CD4-positive, alpha-beta T cell treated with Interleukin-12 subunit alpha and Interleukin-12 subunit beta, for 1 hour (primary cell): ENCODE measurements around the gene MAN1A1.
A peak's percentile ranks its signal among the peaks of the same experiment; 100 is the strongest.

Experiments used
- DNase-seq: peaks from one replicate; pipeline ENCODE4 v3.0.0-alpha.2; 2020

MAN1A1 gene

DNA sequence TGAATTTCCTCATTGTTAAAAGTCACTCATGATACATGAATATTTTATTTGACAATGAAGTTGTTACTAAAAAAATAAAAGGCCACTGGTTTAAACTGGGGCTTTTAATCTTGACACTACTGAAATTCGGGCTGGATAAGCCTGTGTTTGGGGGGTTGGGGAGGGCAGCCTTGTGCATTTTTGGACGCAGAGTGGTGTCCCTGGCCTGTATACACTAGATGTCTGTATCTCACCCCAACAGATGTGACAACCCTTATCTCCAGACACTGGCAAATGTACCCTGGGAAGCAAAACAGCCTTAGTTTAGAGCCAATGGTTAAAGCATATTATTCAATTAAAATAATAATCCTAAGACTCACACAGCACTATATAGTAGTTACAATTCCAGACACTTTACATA is 24.8 kb downstream of the MAN1A1 start:
- DNase-seq, result no peak

GRCh38 chr6:119323931-119324330 is 25.6 kb downstream of the MAN1A1 start:
- DNase-seq, result no peak

GRCh38 chr6:119323478-119323877 is 26.1 kb downstream of the MAN1A1 start:
- DNase-seq, result no peak

DNA sequence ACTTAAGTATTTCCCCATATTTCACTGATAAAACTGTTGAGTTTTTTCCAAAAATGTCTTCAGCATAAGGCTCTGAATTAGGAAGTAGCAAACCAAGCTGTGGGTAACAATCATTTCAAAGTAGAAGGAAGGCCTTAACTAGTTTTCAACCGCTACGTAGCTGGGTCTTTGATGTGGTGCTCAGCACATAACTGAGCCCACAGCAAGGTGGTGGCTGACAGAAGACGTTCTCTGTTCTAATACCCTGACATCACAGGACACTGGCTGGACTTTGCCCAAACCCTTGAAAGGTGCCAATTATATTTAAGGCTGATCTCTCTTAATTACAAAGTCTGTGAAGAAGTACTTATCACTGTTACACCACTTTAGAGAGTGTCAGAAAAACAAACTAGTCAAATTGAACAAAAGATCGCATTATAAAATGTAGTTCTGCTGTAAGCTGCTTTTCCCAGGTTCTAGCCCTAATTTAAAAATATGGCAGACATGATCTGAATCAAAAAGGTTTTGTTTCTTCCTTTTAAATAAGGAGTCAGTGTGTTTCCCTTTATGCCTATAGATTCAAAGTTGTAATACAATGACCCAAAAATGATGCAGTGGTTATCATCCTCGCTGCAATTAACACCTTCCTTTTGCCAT is 26.7 kb downstream of the MAN1A1 start:
- DNase-seq, result peak; percentile 63

- DNase-seq, result no peak
These were observed 27.5 kb downstream of the MAN1A1 start for GRCh38 chr6:119322034-119322433.

DNA sequence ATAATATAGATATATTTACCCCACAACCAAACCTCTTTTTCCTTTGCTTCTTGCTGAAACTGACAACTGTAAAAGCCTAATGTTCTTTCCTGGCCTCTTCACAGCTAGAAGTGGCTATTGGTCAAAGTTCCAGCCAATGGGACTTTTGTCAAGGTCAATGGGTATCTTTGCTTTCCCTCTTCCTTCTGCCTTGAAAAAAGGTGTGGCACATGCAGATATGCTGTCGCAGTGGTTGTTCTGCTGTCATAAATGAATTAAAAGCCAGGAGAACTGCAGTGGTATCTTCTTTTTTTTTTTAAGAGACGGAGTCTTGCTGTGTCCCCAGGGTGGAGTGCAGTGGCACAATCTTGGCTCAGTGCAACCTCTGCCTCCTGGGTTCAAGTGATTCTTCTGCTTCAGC is 29.9 kb downstream of the MAN1A1 start:
- no peak for DNase-seq

- DNase-seq, result no peak
These were observed 30.8 kb downstream of the MAN1A1 start for GRCh38 chr6:119318730-119319129.

- DNase-seq, result no peak
These were observed 31.4 kb downstream of the MAN1A1 start for GRCh38 chr6:119318176-119318575.

- no peak for DNase-seq
These were observed 32.6 kb downstream of the MAN1A1 start for GRCh38 chr6:119317007-119317406.

GRCh38 chr6:119314885-119315272 is 34.7 kb downstream of the MAN1A1 start:
- DNase-seq, result peak; percentile 29

GRCh38 chr6:119313937-119314884 is 35.4 kb downstream of the MAN1A1 start:
- DNase-seq, result peak; percentile 47

GRCh38 chr6:119312875-119313338 is 36.7 kb downstream of the MAN1A1 start:
- DNase-seq, result peak; percentile 39

GRCh38 chr6:119312441-119312840 is 37.1 kb downstream of the MAN1A1 start:
- no peak for DNase-seq

DNA sequence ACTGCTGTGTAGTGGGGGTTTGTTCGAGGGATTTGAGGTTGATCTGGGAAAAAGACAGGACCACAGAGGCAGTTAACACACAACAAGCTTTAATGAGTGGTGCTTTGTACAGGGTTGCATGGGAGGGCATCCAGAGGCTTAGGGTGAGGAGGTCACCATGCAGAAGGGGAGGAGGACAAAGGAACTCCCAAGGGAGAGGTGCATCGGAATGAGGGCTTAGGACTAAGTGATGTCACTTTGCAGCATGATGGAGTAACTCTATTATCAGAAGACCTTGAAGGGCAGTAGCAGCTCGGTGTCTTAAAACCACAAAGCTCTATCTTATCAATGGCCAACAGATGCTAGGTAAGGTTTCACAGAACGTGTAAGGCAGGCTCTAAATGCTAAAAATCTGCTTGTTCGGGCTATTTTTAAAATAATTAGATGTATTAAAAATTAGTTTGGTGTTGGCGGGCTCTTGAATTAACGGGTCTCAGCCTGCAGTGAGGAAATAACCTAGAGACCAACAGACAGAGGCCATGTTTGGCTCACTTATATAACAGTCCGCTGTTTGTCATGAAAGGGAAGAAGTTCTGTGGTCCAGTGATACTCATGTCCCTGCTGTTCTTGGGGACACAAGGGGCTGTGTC is 37.9 kb downstream of the MAN1A1 start:
- DNase-seq, result no peak

GRCh38 chr6:119310486-119311036 is 39.0 kb downstream of the MAN1A1 start:
- DNase-seq, result no peak

- no peak for DNase-seq
These were observed 40.4 kb downstream of the MAN1A1 start for GRCh38 chr6:119308991-119309657.

DNA sequence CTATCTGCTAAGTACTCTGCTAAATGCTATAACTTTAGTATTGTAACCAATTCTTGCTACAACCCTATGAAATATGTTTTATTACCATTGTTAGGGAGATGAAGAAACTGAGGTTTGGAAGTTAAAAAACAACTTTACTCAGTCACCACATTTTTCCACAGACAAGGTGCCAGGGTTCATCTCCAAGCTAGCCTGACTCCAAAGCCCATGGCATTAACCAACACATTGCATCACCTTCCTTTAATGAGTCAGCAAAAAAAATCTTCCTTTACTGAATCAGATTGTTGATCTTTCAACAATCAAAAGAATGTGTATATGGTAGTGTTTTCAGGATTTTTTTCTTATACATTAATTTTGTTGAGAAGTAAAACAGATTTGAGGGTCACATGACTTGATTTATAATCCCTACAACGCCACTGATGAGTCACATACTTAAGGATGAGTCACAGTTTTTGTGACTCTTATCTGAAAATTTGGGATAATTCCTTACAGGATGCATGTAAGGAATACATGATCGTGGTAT is 41.5 kb downstream of the MAN1A1 start:
- DNase-seq, result no peak

- no peak for DNase-seq
These were observed 42.5 kb downstream of the MAN1A1 start for GRCh38 chr6:119307056-119307455.

DNA sequence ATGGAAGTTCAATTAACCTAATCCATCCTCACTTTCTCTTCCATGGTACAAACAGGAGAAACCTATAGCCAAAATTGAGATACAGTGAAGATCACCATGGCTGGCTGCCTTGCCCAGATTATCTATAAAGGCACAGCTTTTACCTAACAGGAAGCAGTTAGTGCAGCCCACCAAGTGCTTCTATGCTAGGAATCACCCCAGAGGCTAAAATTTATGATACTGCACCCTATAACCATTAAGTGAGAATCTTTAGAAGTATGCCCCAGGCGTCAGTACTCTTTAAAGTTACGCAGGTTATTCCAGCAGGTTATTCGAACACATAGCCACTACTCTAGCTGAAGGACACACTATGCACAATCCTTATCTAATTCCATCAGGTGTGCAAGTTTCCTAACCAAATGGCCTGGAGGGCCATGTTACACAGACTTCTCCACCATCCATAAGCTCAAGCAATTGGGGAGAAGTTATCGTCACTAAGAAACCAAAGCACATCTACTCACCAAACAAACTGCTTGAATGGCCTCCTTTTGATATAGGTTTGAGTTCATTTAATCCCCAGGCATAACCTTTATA is 43.1 kb downstream of the MAN1A1 start:
- no peak for DNase-seq

GRCh38 chr6:119303164-119303887 is 46.2 kb downstream of the MAN1A1 start:
- no peak for DNase-seq

DNA sequence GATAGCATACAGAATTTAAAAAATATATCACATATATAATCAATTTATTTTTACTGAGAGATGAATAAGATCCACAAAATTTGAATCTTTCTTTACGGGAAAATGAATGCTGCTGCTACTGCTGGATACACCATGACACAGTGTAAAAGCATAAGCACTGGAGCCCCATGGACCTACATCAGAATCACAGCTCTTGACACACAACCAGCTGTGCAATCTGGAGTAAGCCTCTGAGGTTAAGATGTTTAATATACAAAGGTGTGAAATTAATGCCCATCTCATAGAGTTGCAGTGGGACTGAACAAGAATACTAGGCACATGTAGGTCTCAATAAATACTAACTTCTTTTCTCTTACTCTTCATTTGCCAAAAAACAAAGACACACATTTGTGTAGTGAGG is 48.1 kb downstream of the MAN1A1 start:
- no peak for DNase-seq
